NCI-H2227 treated with DMSO at 0.1 percent for 48 hours (cell line): ENCODE data around the gene TBC1D10A.

Experiments used
- DNase-seq: peaks from one replicate; lab custom pipeline; 2025; lab: John Stamatoyannopoulos, UW

Gene TBC1D10A

GRCh38 chr22:30265131-30265720 lies 61.5 kb downstream of the TBC1D10A start:
- no peak for DNase-seq

- DNase-seq = no peak
Measured at GRCh38 chr22:30263883-30264282, 62.9 kb downstream of the TBC1D10A start.

GRCh38 chr22:30262917-30263741 lies 63.6 kb downstream of the TBC1D10A start:
- DNase-seq = peak; percentile 57

DNA sequence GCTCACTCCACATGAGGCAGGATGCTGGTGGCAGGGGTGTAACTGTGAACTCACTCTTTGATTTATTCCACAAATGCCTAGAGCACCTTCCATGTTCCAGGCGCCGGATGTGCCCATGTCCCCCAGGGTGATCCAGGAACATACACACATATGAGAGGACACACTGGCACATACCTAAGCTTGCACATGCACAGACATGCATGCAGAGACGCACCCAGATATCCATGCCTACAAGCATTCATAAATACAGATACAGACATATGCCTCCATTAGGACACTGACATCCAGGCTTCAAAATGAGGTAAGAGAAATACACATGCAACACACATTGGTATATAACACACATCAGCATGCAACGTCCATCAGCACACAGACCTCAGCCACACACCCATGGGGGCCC lies 64.6 kb downstream of the TBC1D10A start:
- no peak for DNase-seq

GRCh38 chr22:30261134-30261533 lies 65.6 kb downstream of the TBC1D10A start:
- DNase-seq = no peak

DNA sequence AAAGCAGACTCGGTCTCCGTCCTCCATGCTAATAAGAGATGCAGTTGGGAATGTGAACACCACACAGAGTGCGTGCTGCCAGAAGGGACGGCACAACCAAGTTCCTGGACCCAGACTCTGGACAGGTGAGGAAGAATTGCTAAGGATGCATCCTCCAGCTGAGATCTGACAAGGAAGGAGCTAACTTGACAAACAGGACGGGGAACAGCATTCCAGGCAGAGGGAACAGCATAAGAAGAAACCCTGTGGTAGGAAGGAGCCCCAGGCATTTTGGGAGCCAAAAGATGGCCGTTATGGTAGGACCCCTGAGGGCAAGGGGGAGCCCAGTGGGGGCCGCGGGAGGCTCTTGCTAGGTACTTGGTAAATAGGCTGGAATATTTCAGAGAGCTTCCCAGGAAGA lies 66.1 kb downstream of the TBC1D10A start:
- DNase-seq = no peak

GRCh38 chr22:30260276-30260675 lies 66.5 kb downstream of the TBC1D10A start:
- DNase-seq = no peak

GRCh38 chr22:30254314-30254713 lies 72.4 kb downstream of the TBC1D10A start:
- DNase-seq = no peak

- no peak for DNase-seq
Measured at GRCh38 chr22:30253205-30253852, 73.4 kb downstream of the TBC1D10A start.

- no peak for DNase-seq
Measured at GRCh38 chr22:30252411-30253204, 74.1 kb downstream of the TBC1D10A start.

DNA sequence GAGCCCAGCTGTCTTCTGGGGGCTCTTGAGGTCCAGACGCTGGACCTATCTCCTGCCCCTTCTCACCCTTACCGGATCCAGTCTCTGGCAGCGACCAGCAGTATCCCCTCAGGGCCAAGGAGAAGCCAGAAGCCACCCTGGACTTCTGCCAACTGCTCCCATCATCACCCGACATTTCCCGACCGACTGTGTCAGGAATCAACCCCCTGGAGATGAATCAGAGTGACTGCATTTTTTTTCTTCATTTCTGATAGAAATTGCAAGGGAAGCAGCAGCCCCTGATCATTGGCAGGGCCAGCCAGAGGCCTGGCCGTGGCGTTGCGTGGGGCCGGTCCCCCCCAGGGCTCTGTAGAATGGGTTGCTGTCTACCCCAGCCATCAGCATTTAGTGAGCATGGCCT lies 75.0 kb downstream of the TBC1D10A start:
- no peak for DNase-seq

GRCh38 chr22:30250661-30251267 lies 76.0 kb downstream of the TBC1D10A start:
- no peak for DNase-seq

DNA sequence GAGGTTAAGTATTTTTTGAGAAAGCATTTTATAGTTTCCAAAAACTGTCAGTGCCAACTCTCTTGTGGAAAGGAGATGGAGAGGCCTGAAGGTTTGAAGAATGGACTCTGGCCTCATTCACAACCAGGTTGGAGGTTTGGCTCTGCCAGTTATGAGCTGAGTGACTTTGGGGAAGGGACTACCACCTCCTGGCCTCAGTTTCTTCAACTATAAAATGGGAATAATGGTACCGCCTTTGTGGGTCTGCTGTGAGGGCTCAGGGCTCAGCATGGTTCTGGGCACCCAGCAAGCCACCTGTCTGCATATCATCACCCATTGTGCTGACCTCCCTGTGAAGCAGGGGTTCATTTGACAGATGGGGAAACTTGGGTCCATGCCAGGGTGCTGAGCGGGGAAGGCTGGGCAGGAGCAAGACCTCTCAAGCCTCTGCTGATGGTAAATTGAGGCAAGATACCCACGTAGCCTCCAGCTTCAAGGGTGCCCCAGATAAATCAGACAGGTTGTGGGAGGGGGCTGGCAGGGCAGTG lies 76.6 kb downstream of the TBC1D10A start:
- DNase-seq = no peak

GRCh38 chr22:30249049-30250038 lies 77.4 kb downstream of the TBC1D10A start:
- DNase-seq = no peak

DNA sequence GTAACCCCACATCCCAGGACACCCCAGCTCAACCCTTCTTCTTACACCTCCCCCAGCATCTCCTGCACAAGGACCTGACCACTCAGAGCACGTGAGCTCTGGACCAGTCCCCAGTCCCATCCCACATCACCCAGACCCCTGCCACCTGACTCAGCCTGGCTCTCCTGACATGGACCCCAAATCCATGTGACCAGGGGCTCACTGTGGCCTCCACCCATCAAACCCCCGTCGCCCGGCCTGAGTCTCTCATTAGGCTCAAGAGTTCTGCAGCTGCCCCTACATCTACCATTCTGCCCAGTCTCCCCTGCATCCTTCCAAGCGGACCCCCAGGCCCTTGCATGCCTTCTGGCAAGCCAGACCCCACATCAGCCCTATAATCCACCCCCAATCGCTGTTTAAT lies 78.3 kb downstream of the TBC1D10A start:
- no peak for DNase-seq

- DNase-seq = no peak
Measured at GRCh38 chr22:30247974-30248373, 78.8 kb downstream of the TBC1D10A start.

GRCh38 chr22:30247561-30247960 lies 79.2 kb downstream of the TBC1D10A start:
- DNase-seq = no peak

DNA sequence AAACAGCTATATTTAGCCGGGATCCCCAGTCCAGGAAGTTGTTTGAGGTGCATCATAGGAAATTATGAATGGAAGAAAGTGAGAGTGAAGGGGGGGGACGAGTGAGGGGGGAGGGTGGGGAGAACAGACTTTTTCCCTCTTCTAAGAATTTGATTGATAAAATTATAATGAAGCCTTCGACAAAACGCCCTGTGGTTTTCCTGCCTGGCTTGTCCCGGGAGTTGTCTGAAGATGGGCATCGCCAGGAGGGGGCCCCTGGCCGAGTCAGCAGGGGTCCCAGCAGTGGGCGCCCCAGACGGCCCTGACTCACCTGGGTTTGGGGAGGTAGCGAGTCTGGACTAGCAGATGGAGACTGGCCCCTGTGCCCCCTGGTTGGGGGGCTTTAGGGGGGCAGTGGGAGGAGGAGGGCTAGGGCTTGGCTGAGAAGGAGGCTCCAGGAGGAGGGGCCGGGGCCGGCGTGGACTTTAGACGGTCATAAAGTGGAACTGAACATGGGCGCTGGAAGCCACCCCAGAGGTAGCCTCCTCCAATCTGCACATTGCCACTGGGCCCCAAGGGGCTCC lies 79.8 kb downstream of the TBC1D10A start:
- DNase-seq = no peak

DNA sequence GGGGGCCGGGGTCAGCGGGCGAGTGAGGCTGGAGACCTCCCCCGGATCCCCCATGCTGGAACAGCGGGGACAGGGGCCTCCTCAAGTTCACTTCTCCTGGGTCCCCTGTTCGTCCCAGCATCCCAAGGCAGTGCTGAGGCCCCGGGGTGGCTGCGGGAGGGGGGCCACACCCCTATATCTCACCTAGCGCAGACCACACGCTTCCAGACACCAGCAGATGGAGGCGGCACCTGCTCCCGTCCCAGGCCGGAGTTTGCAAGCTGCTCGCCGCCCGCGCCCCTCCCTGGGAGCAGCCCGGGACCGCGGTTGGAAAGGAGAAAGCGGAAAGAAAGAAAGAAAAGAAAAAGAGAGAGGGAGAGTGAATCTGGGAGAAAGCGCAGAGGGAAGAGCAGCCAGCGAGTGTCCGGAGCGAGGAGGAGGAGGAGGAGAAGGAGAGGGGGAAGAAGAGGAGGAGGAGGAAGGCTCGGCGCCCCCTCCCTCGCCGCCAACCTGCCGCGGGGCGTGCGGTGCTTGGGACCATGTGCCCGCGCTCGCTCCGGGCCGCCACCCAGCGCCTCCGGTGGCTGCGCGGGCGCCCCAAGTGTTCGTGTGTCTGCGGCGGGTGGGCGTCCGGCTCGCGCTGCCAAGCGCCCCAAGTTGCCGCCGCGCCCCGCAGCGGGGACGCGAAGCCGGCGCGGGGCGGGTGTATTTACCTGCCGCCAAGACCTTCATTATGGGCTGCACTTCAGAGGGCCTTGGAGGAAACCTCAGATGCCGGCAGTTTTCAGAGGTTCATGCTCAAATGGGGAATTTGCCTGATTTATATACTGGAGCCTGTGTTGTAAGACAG lies 80.5 kb downstream of the TBC1D10A start, which contains the start of gene LIF:
LIF (minus strand) TSS at position 775 of the 829 bp plus-strand sequence; CDS start at position 711, 64 bp downstream.
- no peak for DNase-seq
